ENCODE measurements around the gene TMC6. TPM values are rescaled to one million over a fixed set of nuclear protein-coding genes. Genes with fewer than 3 reads are reported as not detected.
A peak's percentile ranks its signal among the peaks of the same experiment; 100 is the strongest.

The TMC6 gene
- total and polyA plus RNA-seq, 12 donors = 22.8 to 109 (median 69.1) TPM

GRCh38 chr17:78113804-78114785, 14.5 kb downstream of the TMC6 start:
- TF ChIP-seq CTCF (IDR thresholded peaks at IDR 0.05) = no peak
- 75 to 84% methylated on average over 25 of the region's 25 CpGs for WGBS, 2 donors
- no peak overlapping the region for H3K4me3 ChIP-seq
- H3K9me3 ChIP-seq = no peaks in the 10 kb centered on the region
- intact Hi-C loops (cut with DNase I) = loop anchor here in 9 of 10 donors (2.0 to 10.0 kb wide), 8 partner anchors 21 to 308 kb away; no protein-coding TSS in a partner anchor
- H3K27ac ChIP-seq = peak overlapping the region in 8 of 10 donors; percentile 33 to 74 (median 54)
- DNase-seq = no peak
- no peak for ATAC-seq
- H3K4me1 ChIP-seq = peaks cover 19 to 71% (median 35%) of the 10 kb centered on the region in 9 donors
- H3K36me3 ChIP-seq = peaks cover 0 to 95% (median 7%) of the 10 kb centered on the region in 9 donors
- H3K27me3 ChIP-seq = no peaks in the 10 kb centered on the region

- Histone ChIP-seq H3K27ac (peak overlapping the region in 8 of 10 donors; percentile 11 to 53 (median 29)), H3K36me3 (peaks cover 0 to 91% (median 7%) of the 10 kb centered on the region in 9 donors), H3K27me3 (no peaks in the 10 kb centered on the region), H3K9me3 (no peaks in the 10 kb centered on the region), H3K4me1 (peaks cover 19 to 77% (median 32%) of the 10 kb centered on the region in 9 donors), H3K4me3 (no peak overlapping the region)
- intact Hi-C loops (cut with DNase I) = loop anchor here (1.0 to 10.0 kb wide), 10 partner anchors 22 to 310 kb away; no protein-coding TSS in a partner anchor
- ATAC-seq (peak; percentile 66 to 78 (median 70)), DNase-seq (peak; percentile 77 to 85)
- TF ChIP-seq CTCF (IDR thresholded peaks at IDR 0.05) = peak; percentile 99 to 100 (median 100)
- 51 to 53% methylated on average over 33 of the region's 33 CpGs for WGBS, 2 donors
These were observed 15.8 kb downstream of the TMC6 start for GRCh38 chr17:78112518-78113471.

- no peak for TF ChIP-seq CTCF (IDR thresholded peaks at IDR 0.05)
- H3K4me1 ChIP-seq = peaks cover 19 to 73% (median 31%) of the 10 kb centered on the region in 9 donors
- peaks cover 0 to 87% (median 8%) of the 10 kb centered on the region in 9 donors for H3K36me3 ChIP-seq
- H3K4me3 ChIP-seq = no peak overlapping the region
- 85 to 89% methylated on average over 28 of the region's 28 CpGs for WGBS, 2 donors
- ATAC-seq (peak in 1 of 8 donors; percentile 12), DNase-seq (no peak)
- intact Hi-C loops (cut with DNase I) = loop anchor here (1.0 to 10.0 kb wide), 10 partner anchors 23 to 310 kb away; no protein-coding TSS in a partner anchor
- no peaks in the 10 kb centered on the region for H3K27me3 ChIP-seq
- no peaks in the 10 kb centered on the region for H3K9me3 ChIP-seq
- peak overlapping the region in 2 of 10 donors; percentile 11 to 21 for H3K27ac ChIP-seq
These were observed 16.6 kb downstream of the TMC6 start for GRCh38 chr17:78111727-78112517.
